ENCODE results near the gene MFAP3. TPM values are rescaled to one million over a fixed set of nuclear protein-coding genes. Genes with fewer than 3 reads are reported as not detected.

The MFAP3 gene
- total and polyA plus RNA-seq, 2 of the 13 experiments (the other 11 are each of a cell fraction or from before 2014, with no cell fraction given) = 12.1 to 28.3 TPM

GRCh38 chr5:154038707-154039457, at the start of gene MFAP3, which contains the start of gene FAM114A2 (continued):
- TF ChIP-seq RXRB (CRISPR knock-in tag; IDR thresholded peaks at IDR 0.05; ENCODE audit: borderline replicate concordance) = peak; percentile 69
- no peak for TF ChIP-seq NR2F6 (IDR thresholded peaks at IDR 0.05)
- TF ChIP-seq NR2F6 (CRISPR knock-in tag; IDR thresholded peaks at IDR 0.05) = peak; percentile 54; the same call in 1 of the 2 replicates
- no peak for TF ChIP-seq RCOR2 (CRISPR knock-in tag; IDR thresholded peaks at IDR 0.05)
- TF ChIP-seq ZNF10 (CRISPR knock-in tag; IDR thresholded peaks at IDR 0.05; ENCODE audit: borderline replicate concordance, low read depth) = no peak
- TF ChIP-seq MTA1 (CRISPR knock-in tag; IDR thresholded peaks at IDR 0.05; ENCODE audit: borderline replicate concordance) = peak; percentile 89; the same call in 1 of the 2 replicates
- no peak for TF ChIP-seq ZNF615 (CRISPR knock-in tag; IDR thresholded peaks at IDR 0.05; ENCODE audit: borderline replicate concordance)
- peak; percentile 85 to 92 for TF ChIP-seq POLR2A (IDR thresholded peaks at IDR 0.05; ENCODE audit: insufficient read depth in 1 of 2, low read depth in 2 of 2, low read length in 2 of 2)
- TF ChIP-seq ZNF350 (CRISPR knock-in tag; IDR thresholded peaks at IDR 0.05; ENCODE audit: borderline replicate concordance, low read depth) = peak; percentile 97
- TF ChIP-seq HMG20A (CRISPR knock-in tag; IDR thresholded peaks at IDR 0.05; ENCODE audit: borderline replicate concordance) = no peak
- peak; percentile 88; the same call in 1 of the 2 replicates for TF ChIP-seq ZNF335 (CRISPR knock-in tag; IDR thresholded peaks at IDR 0.05)
- peak; percentile 80 for TF ChIP-seq SAFB2 (CRISPR knock-in tag; IDR thresholded peaks at IDR 0.05; ENCODE audit: borderline replicate concordance, low read depth)
- 0 out of 2 replicates have a peak, but pooled peaks have one; percentile 45 for TF ChIP-seq ZNF780A (CRISPR knock-in tag; IDR thresholded peaks at IDR 0.05)
- TF ChIP-seq ONECUT2 (CRISPR knock-in tag; IDR thresholded peaks at IDR 0.05) = 0 out of 2 replicates have a peak, but pooled peaks have one; percentile 3
- peak; percentile 63; the same call in 1 of the 2 replicates for TF ChIP-seq WIZ (CRISPR knock-in tag; IDR thresholded peaks at IDR 0.05)
- peak; percentile 94 for TF ChIP-seq ZNF747 (CRISPR knock-in tag; IDR thresholded peaks at IDR 0.05; ENCODE audit: borderline replicate concordance)
- TF ChIP-seq ZMAT5 (CRISPR knock-in tag; IDR thresholded peaks at IDR 0.05; ENCODE audit: borderline replicate concordance, low read depth) = no peak
- TF ChIP-seq ZNF501 (CRISPR knock-in tag; IDR thresholded peaks at IDR 0.05) = peak; percentile 99
- TF ChIP-seq, protein P1, sequence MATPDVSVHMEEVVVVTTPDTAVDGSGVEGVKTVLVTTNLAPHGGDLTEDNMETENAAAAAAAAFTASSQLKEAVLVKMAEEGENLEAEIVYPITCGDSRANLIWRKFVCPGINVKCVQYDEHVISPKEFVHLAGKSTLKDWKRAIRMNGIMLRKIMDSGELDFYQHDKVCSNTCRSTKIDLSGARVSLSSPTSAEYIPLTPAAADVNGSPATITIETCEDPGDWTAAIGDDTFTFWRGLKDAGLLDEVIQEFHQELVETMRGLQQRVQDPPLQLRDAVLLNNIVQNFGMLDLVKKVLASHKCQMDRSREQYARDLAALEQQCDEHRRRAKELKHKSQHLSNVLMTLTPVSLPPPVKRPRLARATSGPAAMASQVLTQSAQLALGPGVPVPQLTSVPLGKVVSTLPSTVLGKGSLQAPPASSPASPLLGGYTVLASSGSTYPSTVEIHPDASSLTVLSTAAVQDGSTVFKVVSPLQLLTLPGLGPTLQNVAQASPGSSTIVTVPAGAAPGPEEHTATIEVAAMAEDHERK (CRISPR knock-in tag; IDR thresholded peaks at IDR 0.05; ENCODE audit: low read depth) = peak; percentile 78
- TF ChIP-seq, protein P2, sequence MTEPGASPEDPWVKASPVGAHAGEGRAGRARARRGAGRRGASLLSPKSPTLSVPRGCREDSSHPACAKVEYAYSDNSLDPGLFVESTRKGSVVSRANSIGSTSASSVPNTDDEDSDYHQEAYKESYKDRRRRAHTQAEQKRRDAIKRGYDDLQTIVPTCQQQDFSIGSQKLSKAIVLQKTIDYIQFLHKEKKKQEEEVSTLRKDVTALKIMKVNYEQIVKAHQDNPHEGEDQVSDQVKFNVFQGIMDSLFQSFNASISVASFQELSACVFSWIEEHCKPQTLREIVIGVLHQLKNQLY (CRISPR knock-in tag; IDR thresholded peaks at IDR 0.05) = no peak
- peak; percentile 28; the same call in 1 of the 2 replicates for TF ChIP-seq BRD4 (CRISPR knock-in tag; IDR thresholded peaks at IDR 0.05)
- TF ChIP-seq ZBTB7B (CRISPR knock-in tag; IDR thresholded peaks at IDR 0.05) = peak; percentile 54; the same call in 1 of the 2 replicates
- TF ChIP-seq, protein P3, sequence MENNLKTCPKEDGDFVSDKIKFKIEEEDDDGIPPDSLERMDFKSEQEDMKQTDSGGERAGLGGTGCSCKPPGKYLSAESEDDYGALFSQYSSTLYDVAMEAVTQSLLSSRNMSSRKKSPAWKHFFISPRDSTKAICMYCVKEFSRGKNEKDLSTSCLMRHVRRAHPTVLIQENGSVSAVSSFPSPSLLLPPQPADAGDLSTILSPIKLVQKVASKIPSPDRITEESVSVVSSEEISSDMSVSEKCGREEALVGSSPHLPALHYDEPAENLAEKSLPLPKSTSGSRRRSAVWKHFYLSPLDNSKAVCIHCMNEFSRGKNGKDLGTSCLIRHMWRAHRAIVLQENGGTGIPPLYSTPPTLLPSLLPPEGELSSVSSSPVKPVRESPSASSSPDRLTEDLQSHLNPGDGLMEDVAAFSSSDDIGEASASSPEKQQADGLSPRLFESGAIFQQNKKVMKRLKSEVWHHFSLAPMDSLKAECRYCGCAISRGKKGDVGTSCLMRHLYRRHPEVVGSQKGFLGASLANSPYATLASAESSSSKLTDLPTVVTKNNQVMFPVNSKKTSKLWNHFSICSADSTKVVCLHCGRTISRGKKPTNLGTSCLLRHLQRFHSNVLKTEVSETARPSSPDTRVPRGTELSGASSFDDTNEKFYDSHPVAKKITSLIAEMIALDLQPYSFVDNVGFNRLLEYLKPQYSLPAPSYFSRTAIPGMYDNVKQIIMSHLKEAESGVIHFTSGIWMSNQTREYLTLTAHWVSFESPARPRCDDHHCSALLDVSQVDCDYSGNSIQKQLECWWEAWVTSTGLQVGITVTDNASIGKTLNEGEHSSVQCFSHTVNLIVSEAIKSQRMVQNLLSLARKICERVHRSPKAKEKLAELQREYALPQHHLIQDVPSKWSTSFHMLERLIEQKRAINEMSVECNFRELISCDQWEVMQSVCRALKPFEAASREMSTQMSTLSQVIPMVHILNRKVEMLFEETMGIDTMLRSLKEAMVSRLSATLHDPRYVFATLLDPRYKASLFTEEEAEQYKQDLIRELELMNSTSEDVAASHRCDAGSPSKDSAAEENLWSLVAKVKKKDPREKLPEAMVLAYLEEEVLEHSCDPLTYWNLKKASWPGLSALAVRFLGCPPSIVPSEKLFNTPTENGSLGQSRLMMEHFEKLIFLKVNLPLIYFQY (CRISPR knock-in tag; IDR thresholded peaks at IDR 0.05; ENCODE audit: borderline replicate concordance) = no peak
- TF ChIP-seq RARA (CRISPR knock-in tag; IDR thresholded peaks at IDR 0.05) = 0 out of 2 replicates have a peak, but pooled peaks have one; percentile 32
- TF ChIP-seq PCBP1 (IDR thresholded peaks at IDR 0.05; ENCODE audit: borderline replicate concordance, low read depth, low read length) = peak; percentile 72; the same call in 1 of the 2 replicates
